ENCODE measurements around the gene PRKAR1A.

PRKAR1A gene

GRCh38 chr17:68539548-68540467 is 27.6 kb downstream of the PRKAR1A start:
- DNase-seq (ENCODE audit: insufficient read length, low spot score): no peak
- no peak for FAIRE-seq

- no peak for FAIRE-seq
Measured at GRCh38 chr17:68540981-68541380, 28.8 kb downstream of the PRKAR1A start.

GRCh38 chr17:68541816-68542215 is 29.6 kb downstream of the PRKAR1A start:
- FAIRE-seq: no peak

More at GRCh38 chr17:68540981-68541380, 28.8 kb downstream of the PRKAR1A start:
- DNase-seq (ENCODE audit: insufficient read length, low spot score): no peak

GRCh38 chr17:68542698-68543463 is 30.7 kb downstream of the PRKAR1A start:
- DNase-seq (ENCODE audit: insufficient read length, low spot score) (no peak), FAIRE-seq (no peak)

More at GRCh38 chr17:68541816-68542215, 29.6 kb downstream of the PRKAR1A start:
- DNase-seq (ENCODE audit: insufficient read length, low spot score): no peak

- FAIRE-seq: no peak
- no peak for DNase-seq (ENCODE audit: insufficient read length, low spot score)
Measured at GRCh38 chr17:68544111-68544915, 32.1 kb downstream of the PRKAR1A start.

GRCh38 chr17:68556551-68556950 is 44.3 kb downstream of the PRKAR1A start:
- DNase-seq (ENCODE audit: insufficient read length, low spot score): no peak
- no peak for FAIRE-seq

GRCh38 chr17:68559316-68559715 is 47.1 kb downstream of the PRKAR1A start:
- DNase-seq (ENCODE audit: insufficient read length, low spot score): no peak
- no peak for FAIRE-seq

GRCh38 chr17:68560966-68561720 is 48.9 kb downstream of the PRKAR1A start:
- DNase-seq (ENCODE audit: insufficient read length, low spot score): no peak
- FAIRE-seq: no peak

- FAIRE-seq (no peak), DNase-seq (ENCODE audit: insufficient read length, low spot score) (no peak)
Measured at GRCh38 chr17:68562736-68563135, 50.5 kb downstream of the PRKAR1A start.

- FAIRE-seq (no peak), DNase-seq (ENCODE audit: insufficient read length, low spot score) (no peak)
Measured at GRCh38 chr17:68564415-68565111, 52.3 kb downstream of the PRKAR1A start.

GRCh38 chr17:68565661-68566441 is 53.6 kb downstream of the PRKAR1A start:
- DNase-seq (ENCODE audit: insufficient read length, low spot score) (no peak), FAIRE-seq (no peak)

GRCh38 chr17:68566442-68566738 is 54.2 kb downstream of the PRKAR1A start:
- FAIRE-seq: no peak

GRCh38 chr17:68567035-68567434 is 54.8 kb downstream of the PRKAR1A start:
- no peak for DNase-seq (ENCODE audit: insufficient read length, low spot score)

More at GRCh38 chr17:68566442-68566738, 54.2 kb downstream of the PRKAR1A start:
- no peak for DNase-seq (ENCODE audit: insufficient read length, low spot score)

GRCh38 chr17:68567581-68567980 is 55.4 kb downstream of the PRKAR1A start:
- FAIRE-seq (no peak), DNase-seq (ENCODE audit: insufficient read length, low spot score) (no peak)

More at GRCh38 chr17:68567035-68567434, 54.8 kb downstream of the PRKAR1A start:
- no peak for FAIRE-seq

GRCh38 chr17:68568581-68568980 is 56.4 kb downstream of the PRKAR1A start:
- DNase-seq (ENCODE audit: insufficient read length, low spot score) (no peak), FAIRE-seq (no peak)

GRCh38 chr17:68569346-68569745 is 57.1 kb downstream of the PRKAR1A start:
- no peak for DNase-seq (ENCODE audit: insufficient read length, low spot score)
- FAIRE-seq: no peak

- no peak for DNase-seq (ENCODE audit: insufficient read length, low spot score)
- FAIRE-seq: no peak
Measured at GRCh38 chr17:68570526-68570925, 58.3 kb downstream of the PRKAR1A start.

GRCh38 chr17:68572138-68572842 is 60.1 kb downstream of the PRKAR1A start:
- FAIRE-seq: no peak
- no peak for DNase-seq (ENCODE audit: insufficient read length, low spot score)
